ENCODE results near the gene PLET1.

- no peak for TF ChIP-seq POLR2AphosphoS5 (IDR thresholded peaks at IDR 0.05; ENCODE audit: low read depth, low read length)
- TF ChIP-seq REST (IDR thresholded peaks at IDR 0.05; ENCODE audit: insufficient read depth in 1 of 2, low read depth in 2 of 2, low read length in 2 of 2) = no peak
- TF ChIP-seq TAF1 (IDR thresholded peaks at IDR 0.05; ENCODE audit: borderline replicate concordance, insufficient read depth, low read length) = no peak
Observed at GRCh38 chr11:112223121-112223520, 37.5 kb downstream of the PLET1 start.

All from PFSK-1 (cell line).